ENCODE results near the gene SNN. TPM values are rescaled to one million over a fixed set of nuclear protein-coding genes. Genes with fewer than 3 reads are reported as not detected.
A peak's percentile ranks its signal among the peaks of the same experiment; 100 is the strongest.

Gene SNN
- total RNA-seq, 1 experiment from 2014 or later = 15.6 TPM

GRCh38 chr16:11668623-11669379 is 546 bp downstream of the SNN start:
- TF ChIP-seq SIN3A (IDR thresholded peaks at IDR 0.05; ENCODE audit: borderline replicate concordance, insufficient read depth, low read depth, low read length) = no peak
- TF ChIP-seq, protein P1, sequence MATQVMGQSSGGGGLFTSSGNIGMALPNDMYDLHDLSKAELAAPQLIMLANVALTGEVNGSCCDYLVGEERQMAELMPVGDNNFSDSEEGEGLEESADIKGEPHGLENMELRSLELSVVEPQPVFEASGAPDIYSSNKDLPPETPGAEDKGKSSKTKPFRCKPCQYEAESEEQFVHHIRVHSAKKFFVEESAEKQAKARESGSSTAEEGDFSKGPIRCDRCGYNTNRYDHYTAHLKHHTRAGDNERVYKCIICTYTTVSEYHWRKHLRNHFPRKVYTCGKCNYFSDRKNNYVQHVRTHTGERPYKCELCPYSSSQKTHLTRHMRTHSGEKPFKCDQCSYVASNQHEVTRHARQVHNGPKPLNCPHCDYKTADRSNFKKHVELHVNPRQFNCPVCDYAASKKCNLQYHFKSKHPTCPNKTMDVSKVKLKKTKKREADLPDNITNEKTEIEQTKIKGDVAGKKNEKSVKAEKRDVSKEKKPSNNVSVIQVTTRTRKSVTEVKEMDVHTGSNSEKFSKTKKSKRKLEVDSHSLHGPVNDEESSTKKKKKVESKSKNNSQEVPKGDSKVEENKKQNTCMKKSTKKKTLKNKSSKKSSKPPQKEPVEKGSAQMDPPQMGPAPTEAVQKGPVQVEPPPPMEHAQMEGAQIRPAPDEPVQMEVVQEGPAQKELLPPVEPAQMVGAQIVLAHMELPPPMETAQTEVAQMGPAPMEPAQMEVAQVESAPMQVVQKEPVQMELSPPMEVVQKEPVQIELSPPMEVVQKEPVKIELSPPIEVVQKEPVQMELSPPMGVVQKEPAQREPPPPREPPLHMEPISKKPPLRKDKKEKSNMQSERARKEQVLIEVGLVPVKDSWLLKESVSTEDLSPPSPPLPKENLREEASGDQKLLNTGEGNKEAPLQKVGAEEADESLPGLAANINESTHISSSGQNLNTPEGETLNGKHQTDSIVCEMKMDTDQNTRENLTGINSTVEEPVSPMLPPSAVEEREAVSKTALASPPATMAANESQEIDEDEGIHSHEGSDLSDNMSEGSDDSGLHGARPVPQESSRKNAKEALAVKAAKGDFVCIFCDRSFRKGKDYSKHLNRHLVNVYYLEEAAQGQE (IDR thresholded peaks at IDR 0.05; ENCODE audit: insufficient read depth in 1 of 2, low read depth in 2 of 2, low read length in 1 of 2) = no peak
- TF ChIP-seq CTCF (IDR thresholded peaks at IDR 0.05) = no peak
- TF ChIP-seq TCF7L2 (IDR thresholded peaks at IDR 0.05; ENCODE audit: low read depth, low read length) = no peak
- no peak for TF ChIP-seq POLR2AphosphoS5 (IDR thresholded peaks at IDR 0.05; ENCODE audit: low read depth, low read length)
- intact Hi-C loops (cut with micrococcal nuclease; ENCODE audit: unreplicated experiment) = no loop called here
- no peak for DNase-seq (ENCODE audit: low read depth, low spot score)
- H3K36me3 ChIP-seq (ENCODE audit: control insufficient read depth, insufficient read depth, low read length) = no peaks in the 10 kb centered on the region; the same call in 1 of the 2 replicates
- POLR2A ChIA-PET = no interaction called here
- in situ Hi-C loops (cut with HindIII; ENCODE audit: low pct_unique_long_range_greater_than_20kb, low sequenced_read_pairs) = no loop called here
- H3K4me1 ChIP-seq (ENCODE audit: control insufficient read depth, insufficient read depth, low read length) = peaks cover 6% of the 10 kb centered on the region
- no TSS peak for BruUV-seq (replicated peaks)
- peak overlapping the region; percentile 55 to 62 for H3K4me3 ChIP-seq (ENCODE audit: low read depth in 2 of 2, low read length in 2 of 2)
- ATAC-seq = no peak
- H3K27ac ChIP-seq (ENCODE audit: low read length) = peak overlapping the region; percentile 51; the same call in 1 of the 2 replicates
- H3K27me3 ChIP-seq (ENCODE audit: control insufficient read depth, insufficient read depth, low read length) = no peaks in the 10 kb centered on the region
- CTCF ChIA-PET = no interaction called here
- no peaks in the 10 kb centered on the region for H3K9me3 ChIP-seq (ENCODE audit: control insufficient read depth, insufficient read depth, low read depth, low read length)

DNA sequence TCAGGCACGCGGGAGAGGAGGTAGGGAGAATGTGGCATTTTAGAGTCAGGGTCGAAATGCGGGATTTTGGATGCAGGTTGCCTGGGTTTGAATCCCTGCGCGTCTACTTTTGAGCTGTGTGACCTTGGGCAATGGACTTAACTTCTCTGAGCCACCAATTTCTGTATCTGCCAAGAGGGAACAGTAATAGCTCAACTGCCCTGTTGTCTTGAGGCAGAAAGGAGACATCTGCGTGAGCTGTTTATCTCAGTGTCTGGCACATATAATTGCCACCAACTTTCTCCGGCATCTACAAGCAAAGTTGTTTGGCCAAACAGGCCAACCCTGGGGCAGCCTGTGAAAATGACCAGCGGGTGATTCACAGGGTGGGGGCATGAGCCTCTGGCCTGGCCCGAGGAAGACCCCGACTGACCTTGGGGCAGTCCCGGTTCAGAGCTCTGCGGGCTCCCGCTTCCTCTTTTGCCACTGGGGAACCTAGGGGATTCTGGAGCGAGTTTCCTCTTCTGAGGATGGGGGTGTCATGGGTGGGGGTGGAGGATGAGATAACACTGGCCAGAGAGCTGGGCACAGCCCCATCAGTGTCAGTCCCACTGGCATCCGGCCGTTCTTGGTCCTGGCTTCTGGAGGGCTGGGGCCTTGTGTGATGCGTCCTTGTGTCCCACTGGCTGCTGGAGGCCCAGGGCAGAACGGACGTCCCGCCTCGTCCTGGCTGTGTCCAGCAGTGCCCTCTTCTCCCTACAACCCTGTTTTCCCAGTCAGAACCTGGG is 1.3 kb downstream of the SNN start:
- H3K27me3 ChIP-seq (ENCODE audit: control insufficient read depth, insufficient read depth, low read length) = no peaks in the 10 kb centered on the region
- DNase-seq (ENCODE audit: low read depth, low spot score) (no peak), ATAC-seq (peak; percentile 59)
- peaks cover 6% of the 10 kb centered on the region for H3K4me1 ChIP-seq (ENCODE audit: control insufficient read depth, insufficient read depth, low read length)
- BruUV-seq (replicated peaks) = TSS peak; percentile 65
- TF ChIP-seq TCF7L2 (IDR thresholded peaks at IDR 0.05; ENCODE audit: low read depth, low read length) (no peak), SIN3A (IDR thresholded peaks at IDR 0.05; ENCODE audit: borderline replicate concordance, insufficient read depth, low read depth, low read length) (no peak), CTCF (IDR thresholded peaks at IDR 0.05) (no peak), POLR2AphosphoS5 (IDR thresholded peaks at IDR 0.05; ENCODE audit: low read depth, low read length) (no peak)
- TF ChIP-seq, protein P1 (IDR thresholded peaks at IDR 0.05; ENCODE audit: insufficient read depth in 1 of 2, low read depth in 2 of 2, low read length in 1 of 2) = no peak
- no peaks in the 10 kb centered on the region; the same call in 1 of the 2 replicates for H3K36me3 ChIP-seq (ENCODE audit: control insufficient read depth, insufficient read depth, low read length)
- H3K27ac ChIP-seq (ENCODE audit: low read length) = 0 out of 2 replicates have a peak overlapping the region, but pooled peaks have one; percentile 23
- no peaks in the 10 kb centered on the region for H3K9me3 ChIP-seq (ENCODE audit: control insufficient read depth, insufficient read depth, low read depth, low read length)
- ChIA-PET CTCF (no interaction called here), POLR2A (interaction anchor here (0.6 kb wide), 1 partner anchor 76 kb away, joined by 14 read pairs; no protein-coding TSS in a partner anchor)
- in situ Hi-C loops (cut with HindIII; ENCODE audit: low pct_unique_long_range_greater_than_20kb, low sequenced_read_pairs) (no loop called here), intact Hi-C loops (cut with micrococcal nuclease; ENCODE audit: unreplicated experiment) (no loop called here)
- H3K4me3 ChIP-seq (ENCODE audit: low read depth in 2 of 2, low read length in 2 of 2) = peak overlapping the region; percentile 55 to 62
